DND-41 (cell line): ENCODE measurements around the gene LARP7.

ENCODE experiments used
- CTCF ChIP-seq: IDR thresholded peaks from 2 replicates; pipeline ENCODE4 v1.5.1; 2012; ENCODE audit warnings: borderline replicate concordance, low read length, moderate library complexity, mild to moderate bottlenecking; ENCODE audit not compliant: poor library complexity, severe bottlenecking; ENCODE audit errors: extremely low read depth
- EZH2 ChIP-seq: IDR thresholded peaks from 3 replicates; pipeline ENCODE4 v1.6.1; 2012; ENCODE audit warnings: borderline replicate concordance, low read depth, mild to moderate bottlenecking, moderate library complexity, low read length, inconsistent platforms; ENCODE audit not compliant: severe bottlenecking

- TF ChIP-seq CTCF (no peak), EZH2 (no peak)
These were observed 36.7 kb downstream of the LARP7 start for GRCh38 chr4:112673686-112674085.
